Activated naive CD4-positive, alpha-beta T cell treated with anti-CD3 and anti-CD28 coated beads, Interleukin-2, amount 50 U/mL, for 72 hours (primary cell): ENCODE results near the gene AMELY. TPM values are rescaled to one million over a fixed set of nuclear protein-coding genes. Genes with fewer than 3 reads are reported as not detected.
A peak's percentile ranks its signal among the peaks of the same experiment; 100 is the strongest.
"Not testable (repeated sequence)": the region's sequence is repeated elsewhere in the genome, so short reads cannot be mapped to it uniquely, and the experiment has no call there.

Source experiments
- ATAC-seq, 2 donors: fragments of 150-1000 bp; cut with Tn5 transposase; 2 replicates each; pipeline ENCODE4 v1.10.0; 2021; ENCODE audit warnings: mild to moderate bottlenecking in 2 of 2, moderate library complexity in 2 of 2
- DNase-seq, 2 donors: peaks; one replicate each; pipeline ENCODE4 v3.0.0; 2021 to 2022; ENCODE audit warnings: low spot score in 2 of 2
- H3K27ac Mint-ChIP-seq, 2 donors: one replicate each; pipeline ENCODE4 v1.8.0; 2022; ENCODE audit warnings: mild to moderate bottlenecking in 2 of 2, mixed read lengths in 2 of 2
- H3K36me3 Mint-ChIP-seq, 2 donors: one replicate each; pipeline ENCODE4 v1.8.0; 2022; ENCODE audit warnings: mixed read lengths in 2 of 2
- H3K9me3 Mint-ChIP-seq, 2 donors: one replicate each; pipeline ENCODE4 v1.8.0; 2022; ENCODE audit warnings: mixed read lengths in 2 of 2
- total RNA-seq, 2 donors: library from RNA; stranded (reverse); gene quantifications; one replicate each; pipeline ENCODE4 v1.2.3, GENCODE V29; 2022

AMELY gene
- not detected for total RNA-seq

GRCh38 chrY:6911253-6911881 is at the start of gene AMELY:
Gene AMELY, minus strand, starts transcription at chrY:6911752. Its CDS starts 39,144 bp downstream, at chrY:6872608.
- H3K9me3 Mint-ChIP-seq, result no peaks in the 10 kb centered on the region
- no peak within 1 kb of the TSS for H3K27ac Mint-ChIP-seq
- no peak for ATAC-seq
- DNase-seq, result no peak
- H3K36me3 Mint-ChIP-seq, result no peaks in the 10 kb centered on the region

- no peak overlapping the region for H3K27ac Mint-ChIP-seq
- no peak for ATAC-seq
These were observed 38.4 kb upstream of the AMELY start for GRCh38 chrY:6949947-6950346.

GRCh38 chrY:6948378-6948777 is 36.8 kb upstream of the AMELY start:
- DNase-seq, result no peak
- ATAC-seq, result no peak
- Mint-ChIP-seq H3K9me3 (no peaks in the 10 kb centered on the region), H3K36me3 (no peaks in the 10 kb centered on the region), H3K27ac (no peak overlapping the region)

More at GRCh38 chrY:6949947-6950346, 38.4 kb upstream of the AMELY start:
- Mint-ChIP-seq H3K9me3 (no peaks in the 10 kb centered on the region), H3K36me3 (no peaks in the 10 kb centered on the region)
- no peak for DNase-seq

GRCh38 chrY:6947695-6948094 is 36.1 kb upstream of the AMELY start:
- no peaks in the 10 kb centered on the region for H3K36me3 Mint-ChIP-seq
- no peaks in the 10 kb centered on the region for H3K9me3 Mint-ChIP-seq
- ATAC-seq (no peak), DNase-seq (no peak)
- H3K27ac Mint-ChIP-seq, result no peak overlapping the region

GRCh38 chrY:6935497-6935896 is 23.9 kb upstream of the AMELY start:
- H3K27ac Mint-ChIP-seq, result no peak overlapping the region
- ATAC-seq (no peak), DNase-seq (no peak)
- no peaks in the 10 kb centered on the region for H3K36me3 Mint-ChIP-seq
- H3K9me3 Mint-ChIP-seq, result no peaks in the 10 kb centered on the region

GRCh38 chrY:6931779-6932396 is 20.3 kb upstream of the AMELY start:
- H3K36me3 Mint-ChIP-seq, result no peaks in the 10 kb centered on the region
- no peaks in the 10 kb centered on the region for H3K9me3 Mint-ChIP-seq
- no peak for ATAC-seq
- DNase-seq, result no peak
- no peak overlapping the region for H3K27ac Mint-ChIP-seq

- DNase-seq (no peak), ATAC-seq (no peak)
- Mint-ChIP-seq H3K9me3 (no peaks in the 10 kb centered on the region), H3K27ac (no peak overlapping the region), H3K36me3 (no peaks in the 10 kb centered on the region)
These were observed 17.7 kb upstream of the AMELY start for GRCh38 chrY:6929237-6929636.

GRCh38 chrY:6928265-6928664 is 16.7 kb upstream of the AMELY start:
- no peaks in the 10 kb centered on the region for H3K36me3 Mint-ChIP-seq
- DNase-seq (no peak), ATAC-seq (no peak)
- H3K27ac Mint-ChIP-seq, result no peak overlapping the region
- H3K9me3 Mint-ChIP-seq, result no peaks in the 10 kb centered on the region

GRCh38 chrY:6921061-6921460 is 9.5 kb upstream of the AMELY start:
- ATAC-seq, result no peak
- no peaks in the 10 kb centered on the region for H3K36me3 Mint-ChIP-seq
- DNase-seq, result no peak
- H3K9me3 Mint-ChIP-seq, result peaks cover 0 to 5% of the 10 kb centered on the region in 2 donors
- H3K27ac Mint-ChIP-seq, result no peak overlapping the region

GRCh38 chrY:6913362-6913761 is 1.8 kb upstream of the AMELY start:
- ATAC-seq (no peak), DNase-seq (no peak)
- Mint-ChIP-seq H3K27ac (no peak overlapping the region), H3K36me3 (no peaks in the 10 kb centered on the region), H3K9me3 (no peaks in the 10 kb centered on the region)

GRCh38 chrY:6910372-6911252 is 940 bp downstream of the AMELY start, which contains the start of gene TBL1Y:
Gene TBL1Y, plus strand, starts transcription at chrY:6910697. Its CDS starts 114,388 bp downstream, at chrY:7025085.
- ATAC-seq, result peak in 1 of 2 donors; percentile 40
- Mint-ChIP-seq H3K9me3 (no peaks in the 10 kb centered on the region), H3K27ac (no peak within 1 kb of the TSS), H3K36me3 (no peaks in the 10 kb centered on the region)
- no peak for DNase-seq

GRCh38 chrY:6909856-6910255 is 1.7 kb downstream of the AMELY start:
- no peaks in the 10 kb centered on the region for H3K9me3 Mint-ChIP-seq
- DNase-seq (no peak), ATAC-seq (no peak)
- no peak overlapping the region for H3K27ac Mint-ChIP-seq
- no peaks in the 10 kb centered on the region for H3K36me3 Mint-ChIP-seq

GRCh38 chrY:6909118-6909521 is 2.4 kb downstream of the AMELY start:
- no peak overlapping the region for H3K27ac Mint-ChIP-seq
- ATAC-seq, result no peak
- DNase-seq, result no peak
- no peaks in the 10 kb centered on the region for H3K9me3 Mint-ChIP-seq
- no peaks in the 10 kb centered on the region for H3K36me3 Mint-ChIP-seq

- ATAC-seq, DNase-seq, H3K27ac Mint-ChIP-seq, H3K9me3 Mint-ChIP-seq, H3K36me3 Mint-ChIP-seq: not testable (repeated sequence)
These were observed 3.5 kb downstream of the AMELY start for GRCh38 chrY:6908021-6908420.

GRCh38 chrY:6907591-6907990 is 4.0 kb downstream of the AMELY start:
- no peak for DNase-seq
- H3K9me3 Mint-ChIP-seq, result no peaks in the 10 kb centered on the region
- no peaks in the 10 kb centered on the region for H3K36me3 Mint-ChIP-seq
- H3K27ac Mint-ChIP-seq, result no peak overlapping the region
- ATAC-seq, result no peak

- not testable (repeated sequence) for H3K9me3 Mint-ChIP-seq, ATAC-seq
These were observed 9.4 kb downstream of the AMELY start for GRCh38 chrY:6902116-6902515.

GRCh38 chrY:6895236-6895635 is 16.3 kb downstream of the AMELY start:
- H3K36me3 Mint-ChIP-seq, result no peaks in the 10 kb centered on the region
- H3K9me3 Mint-ChIP-seq, result no peaks in the 10 kb centered on the region
- ATAC-seq, result no peak
- DNase-seq, result no peak
- no peak overlapping the region for H3K27ac Mint-ChIP-seq

More at GRCh38 chrY:6902116-6902515, 9.4 kb downstream of the AMELY start:
- not testable (repeated sequence) for DNase-seq, H3K36me3 Mint-ChIP-seq, H3K27ac Mint-ChIP-seq
